Stomach (tissue), 4 donors: ENCODE results near the gene SELENOM.

ENCODE experiments used
- POLR2A ChIP-seq, 4 donors: fragments of 450-650 bp; IDR thresholded peaks; one replicate each; pipeline ENCODE4 v1.6.1; 2016; ENCODE audit warnings: antibody characterized with exemption in 4 of 4, control low read depth in 2 of 4, mild to moderate bottlenecking in 1 of 4, moderate library complexity in 1 of 4
- POLR2AphosphoS5 ChIP-seq, 3 donors: sonication (generic); formaldehyde crosslinking; IDR thresholded peaks; one replicate each; pipeline ENCODE4 v1.6.1; 2016; ENCODE audit warnings: antibody characterized with exemption in 3 of 3
- TF ChIP-seq, protein P1 (sequence below), 7 experiments: fragments of 450-650 bp in 4 of 7; fragments of 200-600 bp in 3 of 7; sonication (generic) in 3 of 7; IDR thresholded peaks; one replicate each; pipeline ENCODE4 v1.5.1; 2016 to 2019; ENCODE audit warnings: antibody characterized with exemption in 7 of 7, control low read depth in 2 of 7, mild to moderate bottlenecking in 1 of 7

DNA sequence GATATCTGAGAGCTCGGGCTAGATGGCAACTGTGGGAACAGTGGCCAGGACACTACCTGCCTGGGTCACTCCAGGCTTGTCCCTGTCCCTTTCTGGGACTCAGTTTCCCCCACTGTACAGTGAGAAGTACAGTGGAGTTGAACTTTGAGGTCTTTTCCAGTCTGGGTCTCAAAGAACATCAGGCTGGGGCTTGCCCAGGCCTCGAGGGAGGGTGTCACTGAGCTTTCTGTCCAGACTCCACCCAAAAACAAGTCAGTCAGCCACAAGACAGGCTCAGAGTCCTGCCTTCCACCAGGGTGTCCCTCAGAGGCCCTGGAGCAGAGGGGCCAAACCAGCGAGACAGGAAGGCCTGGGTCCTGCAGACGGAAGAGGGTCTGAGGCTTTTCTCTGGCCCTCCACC lies 34.9 kb upstream of the SELENOM start:
- TF ChIP-seq, protein P1, sequence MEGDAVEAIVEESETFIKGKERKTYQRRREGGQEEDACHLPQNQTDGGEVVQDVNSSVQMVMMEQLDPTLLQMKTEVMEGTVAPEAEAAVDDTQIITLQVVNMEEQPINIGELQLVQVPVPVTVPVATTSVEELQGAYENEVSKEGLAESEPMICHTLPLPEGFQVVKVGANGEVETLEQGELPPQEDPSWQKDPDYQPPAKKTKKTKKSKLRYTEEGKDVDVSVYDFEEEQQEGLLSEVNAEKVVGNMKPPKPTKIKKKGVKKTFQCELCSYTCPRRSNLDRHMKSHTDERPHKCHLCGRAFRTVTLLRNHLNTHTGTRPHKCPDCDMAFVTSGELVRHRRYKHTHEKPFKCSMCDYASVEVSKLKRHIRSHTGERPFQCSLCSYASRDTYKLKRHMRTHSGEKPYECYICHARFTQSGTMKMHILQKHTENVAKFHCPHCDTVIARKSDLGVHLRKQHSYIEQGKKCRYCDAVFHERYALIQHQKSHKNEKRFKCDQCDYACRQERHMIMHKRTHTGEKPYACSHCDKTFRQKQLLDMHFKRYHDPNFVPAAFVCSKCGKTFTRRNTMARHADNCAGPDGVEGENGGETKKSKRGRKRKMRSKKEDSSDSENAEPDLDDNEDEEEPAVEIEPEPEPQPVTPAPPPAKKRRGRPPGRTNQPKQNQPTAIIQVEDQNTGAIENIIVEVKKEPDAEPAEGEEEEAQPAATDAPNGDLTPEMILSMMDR (IDR thresholded peaks at IDR 0.05), result no peak
- TF ChIP-seq POLR2AphosphoS5 (IDR thresholded peaks at IDR 0.05) (no peak), POLR2A (IDR thresholded peaks at IDR 0.05) (no peak)
